AG04450 (cell line): Measurements from ENCODE around the gene SIM2. TPM values are rescaled to one million over a fixed set of nuclear protein-coding genes. Genes with fewer than 3 reads are reported as not detected.

Experiments used
- CTCF ChIA-PET: fragments of 300-600, 350-600 bp; formaldehyde crosslinking; extraction: SDS; loops from one replicate; lab custom pipeline; 2022; ENCODE audit warnings: antibody characterized with exemption, inconsistent platforms; lab: Charles Lee
- POLR2A ChIA-PET: fragments of 350-600 bp; formaldehyde crosslinking; extraction: SDS; loops from one replicate; lab custom pipeline; 2021; ENCODE audit warnings: antibody characterized with exemption, inconsistent platforms; lab: Yijun Ruan, JAX
- DNase-seq: peaks from one replicate; pipeline ENCODE4 v3.0.0-alpha.2; 2011; ENCODE audit warnings: low read depth, low spot score
- H3K27ac ChIP-seq: one replicate; pipeline ENCODE4 v1.5.1; 2012; ENCODE audit warnings: low read depth, low read length, control low read depth
- H3K27me3 ChIP-seq: one replicate; pipeline ENCODE4 v1.6.0; 2012; ENCODE audit warnings: low read length; ENCODE audit not compliant: control insufficient read depth, insufficient read depth
- H3K4me3 ChIP-seq: 2 replicates; pipeline ENCODE4 v1.5.1; 2011; ENCODE audit warnings: mild to moderate bottlenecking, low read depth, low read length, control low read depth
- H3K9me3 ChIP-seq: 2 replicates; pipeline ENCODE4 v1.5.1; 2012; ENCODE audit warnings: low read length; ENCODE audit not compliant: control insufficient read depth, insufficient read depth
- CTCF ChIP-seq: IDR thresholded peaks from 2 replicates; pipeline ENCODE4 v1.5.1; 2011; ENCODE audit warnings: low read depth, low read length, control low read depth, inconsistent platforms
- polyA plus RNA-seq: library from polyadenylated mRNA; depleted of rRNA; stranded (reverse); fragments of >200 nt; gene quantifications from 2 replicates; pipeline ENCODE4 v1.2.3, GENCODE V29; 2011

SIM2 gene
- polyA plus RNA-seq, 1 experiment, result 0.46 TPM

- POLR2A ChIA-PET, result no interaction called here
- CTCF ChIA-PET, result interaction anchor here (1.3 kb wide), 1 partner anchor 66 kb away, joined by 4 read pairs; no protein-coding TSS in a partner anchor
- no peak overlapping the region for H3K27ac ChIP-seq
- H3K4me3 ChIP-seq, result no peak overlapping the region
- DNase-seq, result no peak
- peaks cover 90% of the 10 kb centered on the region for H3K27me3 ChIP-seq
- peaks cover 28% of the 10 kb centered on the region for H3K9me3 ChIP-seq
- TF ChIP-seq CTCF, result no peak
These were observed 3.1 kb upstream of the SIM2 start for GRCh38 chr21:36695671-36696389.

GRCh38 chr21:36696390-36697059 lies 2.4 kb upstream of the SIM2 start:
- Histone ChIP-seq H3K4me3 (no peak overlapping the region), H3K27me3 (peaks cover 90% of the 10 kb centered on the region), H3K27ac (no peak overlapping the region), H3K9me3 (peaks cover 28% of the 10 kb centered on the region)
- TF ChIP-seq CTCF, result no peak
- CTCF ChIA-PET, result interaction anchor here (1.3 kb wide), 1 partner anchor 66 kb away, joined by 4 read pairs; no protein-coding TSS in a partner anchor
- DNase-seq, result no peak
- POLR2A ChIA-PET, result no interaction called here

GRCh38 chr21:36697060-36697850 lies 1.7 kb upstream of the SIM2 start:
- DNase-seq, result no peak
- no peak for TF ChIP-seq CTCF
- Histone ChIP-seq H3K27me3 (peaks cover 90% of the 10 kb centered on the region), H3K4me3 (no peak overlapping the region), H3K9me3 (peaks cover 25% of the 10 kb centered on the region), H3K27ac (no peak overlapping the region)
- ChIA-PET CTCF (interaction anchor here (1.3 kb wide), 1 partner anchor 67 kb away, joined by 4 read pairs; no protein-coding TSS in a partner anchor), POLR2A (no interaction called here)

- ChIA-PET CTCF (no interaction called here), POLR2A (no interaction called here)
- Histone ChIP-seq H3K9me3 (peaks cover 22% of the 10 kb centered on the region), H3K27ac (no peak overlapping the region), H3K27me3 (peaks cover 90% of the 10 kb centered on the region), H3K4me3 (no peak overlapping the region)
- TF ChIP-seq CTCF, result no peak
- no peak for DNase-seq
These were observed 997 bp upstream of the SIM2 start for GRCh38 chr21:36697851-36698384.
